K562 (cell line): ENCODE data around the gene SLC5A11. TPM values are rescaled to one million over a fixed set of nuclear protein-coding genes. Genes with fewer than 3 reads are reported as not detected.

Source experiments
- ATAC-seq: fragments of 200-7000 bp; cut with Tn5 transposase; 3 replicates; pipeline ENCODE4 v1.9.1; 2020; ENCODE audit warnings: moderate library complexity
- BruUV-seq: library from RNA; stranded (reverse); fragments of 400-500 nt; replicated peaks from 2 replicates; lab custom pipeline; 2021; lab: Mats Ljungman, UMichigan
- CTCF ChIA-PET: fragments of 300-600 bp; formaldehyde crosslinking; extraction: SDS; loops from one replicate; lab custom pipeline; 2021; ENCODE audit warnings: low intra/inter-chr PET ratio; lab: Yijun Ruan, JAX
- POLR2A ChIA-PET: fragments of 300-600, 350-650 bp; sonication (Branson Sonifier 250); formaldehyde crosslinking; extraction: SDS; loops from one replicate; lab custom pipeline; 2021; ENCODE audit warnings: antibody characterized with exemption, inconsistent platforms; lab: Yijun Ruan, JAX
- DNase-seq, 4 experiments: peaks; one replicate each; pipeline versions ENCODE4 v3.0.0 to v3.0.0-alpha.2; 2011 to 2018; ENCODE audit warnings: low spot score in 3 of 4, mixed read lengths in 3 of 4; ENCODE audit errors: extremely low read depth in 1 of 4
- FAIRE-seq: peaks from 2 replicates; lab custom pipeline; 2011; peaks lifted over from hg19 to GRCh38; lab: Jason Lieb, UNC
- H2AFZ ChIP-seq: 2 replicates; pipeline ENCODE4 v1.6.0; 2011; ENCODE audit warnings: low read depth, low read length, control low read depth, inconsistent platforms
- H3K27ac ChIP-seq: fragments of 200-600 bp; 3 replicates; pipeline ENCODE4 v1.8.0; 2011; ENCODE audit warnings: low read depth, mild to moderate bottlenecking, control low read depth, inconsistent platforms, low read length, moderate library complexity, mixed read lengths; ENCODE audit errors: extremely low read depth
- H3K27me3 ChIP-seq, 2 experiments: fragments of 300-600 bp in 1 of 2; 2 replicates in 1 of 2; 3 replicates in 1 of 2; pipeline versions ENCODE4 v1.6.0 to v1.8.0; 2011; ENCODE audit warnings: inconsistent platforms in 2 of 2, low read length in 2 of 2, mild to moderate bottlenecking in 1 of 2, mixed read lengths in 1 of 2, moderate library complexity in 1 of 2; ENCODE audit not compliant: control insufficient read depth in 2 of 2, insufficient read depth in 2 of 2
- H3K36me3 ChIP-seq: fragments of 300-600 bp; 3 replicates; pipeline ENCODE4 v1.8.0; 2011; ENCODE audit warnings: mild to moderate bottlenecking, low read length, inconsistent platforms; ENCODE audit not compliant: control insufficient read depth, insufficient read depth
- H3K4me1 ChIP-seq, 2 experiments: fragments of 200-600 bp in 1 of 2; replicated peaks in 1 of 2; 2 replicates in 1 of 2; 3 replicates in 1 of 2; pipeline versions ENCODE4 v1.5.1 to v1.8.0; 2011; ENCODE audit warnings: inconsistent platforms in 2 of 2, low read length in 2 of 2, mild to moderate bottlenecking in 1 of 2, mixed read lengths in 1 of 2, moderate library complexity in 1 of 2; ENCODE audit not compliant: control insufficient read depth in 2 of 2, insufficient read depth in 2 of 2
- H3K4me2 ChIP-seq: 2 replicates; pipeline ENCODE4 v1.6.1; 2011; ENCODE audit warnings: low read length, control low read depth, inconsistent platforms, mixed read lengths; ENCODE audit not compliant: insufficient read depth
- H3K4me3 ChIP-seq: fragments of 200-600 bp; sonication (generic), shearing (Covaris generic); 2 replicates; pipeline ENCODE4 v1.5.1; 2016; ENCODE audit warnings: control low read depth, inconsistent platforms
- H3K79me2 ChIP-seq: fragments of 200-600 bp; 3 replicates; pipeline ENCODE4 v1.8.0; 2011; ENCODE audit warnings: low read length, inconsistent platforms; ENCODE audit not compliant: control insufficient read depth, insufficient read depth
- H3K9ac ChIP-seq, 2 experiments: 2 replicates each; pipeline versions ENCODE4 v1.6.0 to v1.6.1; 2011; ENCODE audit warnings: low read depth in 2 of 2, low read length in 2 of 2, control low read depth in 1 of 2, inconsistent platforms in 1 of 2, mild to moderate bottlenecking in 1 of 2, mixed read lengths in 1 of 2; ENCODE audit not compliant: insufficient read depth in 1 of 2
- H3K9me1 ChIP-seq: one replicate; pipeline ENCODE4 v1.6.0; 2011; ENCODE audit warnings: inconsistent platforms, mild to moderate bottlenecking, low read length, moderate library complexity; ENCODE audit not compliant: control insufficient read depth, insufficient read depth
- H3K9me3 ChIP-seq: replicated peaks from 2 replicates; pipeline ENCODE4 v1.5.1; 2011; ENCODE audit warnings: low read depth, low read length, inconsistent platforms; ENCODE audit not compliant: control insufficient read depth, insufficient read depth
- H4K20me1 ChIP-seq: replicated peaks from 2 replicates; pipeline ENCODE4 v1.6.1; 2011; ENCODE audit warnings: low read length, inconsistent platforms, mixed read lengths; ENCODE audit not compliant: control insufficient read depth, insufficient read depth
- ESRRA ChIP-seq: fragments of 450-650 bp; IDR thresholded peaks from 2 replicates; pipeline ENCODE4 v1.6.1; 2014; ENCODE audit warnings: low read depth, mild to moderate bottlenecking, moderate library complexity, borderline replicate concordance
- FOXM1 ChIP-seq, 2 experiments: fragments of 450-650 bp in 1 of 2; sonication (generic) in 1 of 2; formaldehyde crosslinking in 1 of 2; IDR thresholded peaks; 2 replicates each; pipeline versions ENCODE4 v1.6.1 to v1.9.0; 2017 to 2022; ENCODE audit warnings: low read depth in 2 of 2, mild to moderate bottlenecking in 2 of 2, missing genetic modification reagents in 1 of 2, moderate library complexity in 1 of 2
- SRSF3 ChIP-seq: fragments of 200-400 bp; formaldehyde crosslinking; IDR thresholded peaks from 2 replicates; pipeline ENCODE4 v1.6.1; 2016; ENCODE audit warnings: mild to moderate bottlenecking, low read length, moderate library complexity; ENCODE audit not compliant: insufficient read depth
- ZNF134 ChIP-seq: fragments of 250-450 bp; sonication (Bioruptor Pico); conservative IDR thresholded peaks from 2 replicates; pipeline ENCODE4 v1.4.0; 2020
- WGBS: fragments of 100-300 bp; shearing (Covaris generic); methylation state at CpG from one replicate; pipeline ENCODE4 v1.1.6; 2016; ENCODE audit warnings: low coverage, mixed read lengths; ENCODE audit not compliant: insufficient coverage; ENCODE audit errors: missing lambda C conversion rate; 5-methylcytosine and 5-hydroxymethylcytosine counted together
- in situ Hi-C: fragments of 300-500 bp; cut with MboI; formaldehyde crosslinking; loops from 4 replicates; pipeline ENCODE4 v1.15.0; 2018; ENCODE audit warnings: inconsistent platforms, mixed read lengths
- intact Hi-C: fragments of 100-400 bp; cut with micrococcal nuclease; formaldehyde crosslinking; loops from 2 replicates; pipeline ENCODE4 v1.14.2; 2022
- polyA plus RNA-seq, 8 experiments: library from polyadenylated mRNA; depleted of rRNA in 4 of 8; stranded (reverse) in 5 of 8; unstranded in 3 of 8; fragments of >200 nt; fragmentation: Nextera tagmentation in 2 of 8; fragmentation: Illumina TruSeq in 1 of 8; extraction: Ambion mirVana in 2 of 8; extraction: Trizol in 1 of 8; gene quantifications; 2 replicates each; pipeline versions ENCODE4 v1.2.1 to v1.2.3, GENCODE V29; 2011 to 2014; ENCODE audit warnings: inconsistent platforms in 1 of 8, missing spikeins in 1 of 8
- total RNA-seq, 7 experiments: library from RNA; depleted of rRNA in 6 of 7; stranded (reverse); fragments of >200 nt in 6 of 7; fragmentation: Illumina TruSeq in 2 of 7; extraction: Trizol in 2 of 7; gene quantifications; 2 replicates each; pipeline versions ENCODE4 v1.2.1 to v1.2.3, GENCODE V29; 2011 to 2021; ENCODE audit warnings: low replicate concordance in 1 of 7
- TF ChIP-seq, protein P1 (sequence below): fragments of 450-650 bp; IDR thresholded peaks from 2 replicates; pipeline ENCODE4 v1.6.1; 2017; ENCODE audit warnings: mild to moderate bottlenecking, moderate library complexity
- TF ChIP-seq, protein P2 (sequence below): fragments of 250-450 bp; sonication (Bioruptor Pico); IDR thresholded peaks from 2 replicates; pipeline ENCODE4 v1.4.0; 2020; ENCODE audit warnings: borderline replicate concordance

SLC5A11 gene
- total and polyA plus RNA-seq, 9 of the 15 experiments (the other 6 are each of a cell fraction or from before 2014, with no cell fraction given), result 0.04 to 0.25 (median 0.11) TPM; not detected in 3

DNA sequence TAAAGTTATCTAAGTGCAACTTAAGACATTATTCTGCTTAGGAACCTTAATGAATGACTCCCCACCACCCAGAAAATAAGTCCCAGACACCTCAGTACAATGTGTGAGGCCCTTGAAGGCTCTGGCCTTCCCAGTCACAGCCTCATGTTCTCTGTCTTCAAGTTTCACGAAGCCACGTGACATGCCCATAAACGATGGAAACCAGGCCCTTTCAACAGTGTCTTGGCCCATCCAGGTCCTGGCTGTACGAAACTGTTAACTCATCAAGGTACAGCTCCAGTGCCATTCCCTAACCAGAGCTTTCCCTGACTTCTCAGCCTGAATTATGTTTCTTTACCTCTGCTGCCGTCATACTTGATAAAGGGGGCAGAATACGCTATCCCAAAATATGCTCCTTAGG lies 100.4 kb downstream of the SLC5A11 start:
- no peaks in the 10 kb centered on the region for H3K9me3 ChIP-seq
- in situ Hi-C loops (no loop called here), intact Hi-C loops (no loop called here)
- FAIRE-seq, result no peak
- BruUV-seq, result no TSS peak
- H3K4me3 ChIP-seq, result no peak overlapping the region
- no peaks in the 10 kb centered on the region for H4K20me1 ChIP-seq
- no peaks in the 10 kb centered on the region for H3K9me1 ChIP-seq
- H3K36me3 ChIP-seq, result peaks cover 44% of the 10 kb centered on the region; the same call in 2 of the 3 replicates
- CTCF ChIA-PET, result no interaction called here
- H3K27me3 ChIP-seq, result no peaks in the 10 kb centered on the region
- TF ChIP-seq FOXM1 (IDR thresholded peaks at IDR 0.05; ENCODE audit: low read depth) (no peak), FOXM1 (CRISPR knock-in tag; IDR thresholded peaks at IDR 0.05; ENCODE audit: low read depth) (no peak), ESRRA (no peak), ZNF134 (CRISPR knock-in tag) (no peak), SRSF3 (no peak)
- TF ChIP-seq, protein P1, sequence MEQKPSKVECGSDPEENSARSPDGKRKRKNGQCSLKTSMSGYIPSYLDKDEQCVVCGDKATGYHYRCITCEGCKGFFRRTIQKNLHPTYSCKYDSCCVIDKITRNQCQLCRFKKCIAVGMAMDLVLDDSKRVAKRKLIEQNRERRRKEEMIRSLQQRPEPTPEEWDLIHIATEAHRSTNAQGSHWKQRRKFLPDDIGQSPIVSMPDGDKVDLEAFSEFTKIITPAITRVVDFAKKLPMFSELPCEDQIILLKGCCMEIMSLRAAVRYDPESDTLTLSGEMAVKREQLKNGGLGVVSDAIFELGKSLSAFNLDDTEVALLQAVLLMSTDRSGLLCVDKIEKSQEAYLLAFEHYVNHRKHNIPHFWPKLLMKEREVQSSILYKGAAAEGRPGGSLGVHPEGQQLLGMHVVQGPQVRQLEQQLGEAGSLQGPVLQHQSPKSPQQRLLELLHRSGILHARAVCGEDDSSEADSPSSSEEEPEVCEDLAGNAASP, result no peak
- TF ChIP-seq, protein P2, sequence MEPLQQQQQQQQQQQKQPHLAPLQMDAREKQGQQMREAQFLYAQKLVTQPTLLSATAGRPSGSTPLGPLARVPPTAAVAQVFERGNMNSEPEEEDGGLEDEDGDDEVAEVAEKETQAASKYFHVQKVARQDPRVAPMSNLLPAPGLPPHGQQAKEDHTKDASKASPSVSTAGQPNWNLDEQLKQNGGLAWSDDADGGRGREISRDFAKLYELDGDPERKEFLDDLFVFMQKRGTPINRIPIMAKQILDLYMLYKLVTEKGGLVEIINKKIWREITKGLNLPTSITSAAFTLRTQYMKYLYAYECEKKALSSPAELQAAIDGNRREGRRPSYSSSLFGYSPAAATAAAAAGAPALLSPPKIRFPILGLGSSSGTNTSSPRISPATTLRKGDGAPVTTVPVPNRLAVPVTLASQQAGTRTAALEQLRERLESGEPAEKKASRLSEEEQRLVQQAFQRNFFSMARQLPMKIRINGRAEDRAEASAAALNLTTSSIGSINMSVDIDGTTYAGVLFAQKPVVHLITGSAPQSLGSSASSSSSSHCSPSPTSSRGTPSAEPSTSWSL (CRISPR knock-in tag), result no peak
- TF ChIP-seq, all 486 proteins: peak for 0
- ATAC-seq (no peak), DNase-seq (no peak)
- Histone ChIP-seq H3K27ac (no peak overlapping the region), H3K79me2 (no peaks in the 10 kb centered on the region), H3K4me1 (no peaks in the 10 kb centered on the region), H3K9ac (peak overlapping the region in 1 of 2 experiments; percentile 28; a peak in 1 of 4 replicates), H2AFZ (no peak overlapping the region), H3K4me2 (no peak overlapping the region)
- WGBS, result 89% methylated on average over 6 of the region's 6 CpGs
- POLR2A ChIA-PET, result interaction anchor here (0.6 kb wide), 1 partner anchor 1191 kb away, joined by 8 read pairs; the partner anchor contains the start of gene CHP2
